ENCODE measurements around the gene BCOR.

Gene BCOR

GRCh38 chrX:40061871-40062524 is 35.8 kb downstream of the BCOR start:
- DNase-seq: no peak

- no peak for DNase-seq
These were observed 36.8 kb downstream of the BCOR start for GRCh38 chrX:40061005-40061404.

- DNase-seq: no peak
These were observed 37.4 kb downstream of the BCOR start for GRCh38 chrX:40060356-40060845.

- no peak for DNase-seq
These were observed 39.0 kb downstream of the BCOR start for GRCh38 chrX:40058719-40059118.

- no peak for DNase-seq
These were observed 40.4 kb downstream of the BCOR start for GRCh38 chrX:40057405-40057804.

- DNase-seq: no peak
These were observed 41.3 kb downstream of the BCOR start for GRCh38 chrX:40056420-40056819.

- DNase-seq: no peak
These were observed 42.3 kb downstream of the BCOR start for GRCh38 chrX:40055495-40055894.

GRCh38 chrX:40054793-40055192 is 43.0 kb downstream of the BCOR start:
- no peak for DNase-seq

- no peak for DNase-seq
These were observed 47.2 kb downstream of the BCOR start for GRCh38 chrX:40050532-40050931.

- DNase-seq: no peak
These were observed 48.6 kb downstream of the BCOR start for GRCh38 chrX:40049084-40049641.

GRCh38 chrX:40047485-40047884 is 50.3 kb downstream of the BCOR start:
- DNase-seq: no peak

- no peak for DNase-seq
These were observed 53.9 kb downstream of the BCOR start for GRCh38 chrX:40043895-40044294.

- no peak for DNase-seq
These were observed 55.8 kb downstream of the BCOR start for GRCh38 chrX:40041915-40042314.

- DNase-seq: no peak
These were observed 56.9 kb downstream of the BCOR start for GRCh38 chrX:40040686-40041461.

GRCh38 chrX:40039887-40040286 is 57.9 kb downstream of the BCOR start:
- DNase-seq: no peak

GRCh38 chrX:40037367-40037766 is 60.4 kb downstream of the BCOR start:
- DNase-seq: no peak

GRCh38 chrX:40035726-40036125 is 62.0 kb downstream of the BCOR start:
- no peak for DNase-seq

- no peak for DNase-seq
These were observed 65.8 kb downstream of the BCOR start for GRCh38 chrX:40031911-40032310.

GRCh38 chrX:40030205-40030604 is 67.6 kb downstream of the BCOR start:
- no peak for DNase-seq

GRCh38 chrX:40022421-40022820 is 75.3 kb downstream of the BCOR start:
- no peak for DNase-seq

- no peak for DNase-seq
These were observed 76.1 kb downstream of the BCOR start for GRCh38 chrX:40021647-40022046.

GRCh38 chrX:40019541-40019940 is 78.2 kb downstream of the BCOR start:
- DNase-seq: no peak

- DNase-seq: no peak
These were observed 79.7 kb downstream of the BCOR start for GRCh38 chrX:40018041-40018440.

- DNase-seq: no peak
These were observed 81.0 kb downstream of the BCOR start for GRCh38 chrX:40016749-40017148.

All from activated CD4-positive, CD25-positive, alpha-beta regulatory T cell (primary cell).